Ectodermal cell (in vitro differentiated cells): Measurements from ENCODE around the gene SIK2.

Experiments
- H3K27ac ChIP-seq: 2 replicates; pipeline ENCODE4 v1.7.0; 2013; ENCODE audit warnings: mild to moderate bottlenecking, low read depth, low read length; ENCODE audit not compliant: insufficient read depth, poor library complexity, severe bottlenecking
- H3K27me3 ChIP-seq: 2 replicates; pipeline ENCODE4 v1.7.0; 2013; ENCODE audit warnings: mild to moderate bottlenecking, low read length; ENCODE audit not compliant: insufficient read depth, control insufficient read depth, poor library complexity, severe bottlenecking
- H3K36me3 ChIP-seq: one replicate; pipeline ENCODE4 v1.7.0; 2013; ENCODE audit warnings: low read length; ENCODE audit not compliant: control insufficient read depth, insufficient read depth
- H3K4me1 ChIP-seq: one replicate; pipeline ENCODE4 v1.7.0; 2013; ENCODE audit warnings: low read length; ENCODE audit not compliant: control insufficient read depth, insufficient read depth
- H3K4me3 ChIP-seq: 2 replicates; pipeline ENCODE4 v1.7.0; 2013; ENCODE audit warnings: low read depth, low read length, control low read depth; ENCODE audit not compliant: insufficient read depth
- H3K9me3 ChIP-seq: 2 replicates; pipeline ENCODE4 v1.7.0; 2013; ENCODE audit warnings: mild to moderate bottlenecking, low read length, moderate library complexity; ENCODE audit not compliant: control insufficient read depth
- WGBS, 2 experiments: methylation state at CpG; one replicate each; pipeline ENCODE4 v1.1.7; 2013; ENCODE audit warnings: missing lambda C conversion rate in 2 of 2; 5-methylcytosine and 5-hydroxymethylcytosine counted together

The SIK2 gene

DNA sequence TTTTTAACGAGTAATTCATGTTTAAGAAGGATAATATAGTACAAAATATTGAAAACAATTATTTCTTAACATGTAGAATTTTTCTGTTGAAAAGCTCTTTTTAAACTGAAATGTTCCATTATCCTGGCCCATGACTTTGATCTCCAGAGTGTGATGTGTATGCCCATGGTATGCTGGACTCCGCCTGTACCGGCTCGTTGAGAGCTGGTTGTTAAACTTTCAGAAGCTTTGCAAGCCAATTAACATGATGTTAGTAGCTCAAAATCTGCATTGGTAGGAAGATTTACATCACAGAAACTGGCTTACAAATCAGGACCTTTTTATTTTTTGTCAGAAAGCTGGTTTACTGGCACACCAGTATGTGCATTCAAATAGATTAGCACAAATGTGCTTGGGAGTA is 15.0 kb downstream of the SIK2 start:
- WGBS, 2 experiments: 97 to 99% methylated on average over 3 of the region's 4 CpGs
- no peak overlapping the region for H3K4me3 ChIP-seq
- H3K27ac ChIP-seq: no peak overlapping the region
- no peaks in the 10 kb centered on the region for H3K4me1 ChIP-seq
- peaks cover 12% of the 10 kb centered on the region for H3K36me3 ChIP-seq
- no peaks in the 10 kb centered on the region for H3K27me3 ChIP-seq
- H3K9me3 ChIP-seq: no peaks in the 10 kb centered on the region

DNA sequence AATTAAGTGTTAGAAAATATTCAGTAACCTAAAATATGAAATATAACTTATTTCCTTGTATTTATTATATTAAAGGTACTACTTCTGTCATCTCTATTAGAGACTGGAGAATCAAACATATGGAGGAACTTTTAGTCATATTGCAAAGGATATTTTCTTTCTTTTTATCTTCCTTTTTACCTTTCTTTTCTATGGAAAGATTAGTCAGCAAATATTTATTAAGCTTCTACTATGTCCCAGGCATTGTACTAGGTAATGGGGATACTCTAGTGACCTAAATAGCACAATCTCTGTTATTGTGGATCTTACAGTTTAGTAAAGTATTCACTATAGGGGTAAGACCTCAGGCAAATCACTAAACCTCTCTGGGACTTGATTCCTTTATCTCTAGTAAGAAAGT is 18.3 kb downstream of the SIK2 start:
- H3K4me1 ChIP-seq: no peaks in the 10 kb centered on the region
- H3K27ac ChIP-seq: no peak overlapping the region
- no peaks in the 10 kb centered on the region for H3K9me3 ChIP-seq
- peaks cover 15% of the 10 kb centered on the region for H3K36me3 ChIP-seq
- H3K27me3 ChIP-seq: no peaks in the 10 kb centered on the region
- no peak overlapping the region for H3K4me3 ChIP-seq

DNA sequence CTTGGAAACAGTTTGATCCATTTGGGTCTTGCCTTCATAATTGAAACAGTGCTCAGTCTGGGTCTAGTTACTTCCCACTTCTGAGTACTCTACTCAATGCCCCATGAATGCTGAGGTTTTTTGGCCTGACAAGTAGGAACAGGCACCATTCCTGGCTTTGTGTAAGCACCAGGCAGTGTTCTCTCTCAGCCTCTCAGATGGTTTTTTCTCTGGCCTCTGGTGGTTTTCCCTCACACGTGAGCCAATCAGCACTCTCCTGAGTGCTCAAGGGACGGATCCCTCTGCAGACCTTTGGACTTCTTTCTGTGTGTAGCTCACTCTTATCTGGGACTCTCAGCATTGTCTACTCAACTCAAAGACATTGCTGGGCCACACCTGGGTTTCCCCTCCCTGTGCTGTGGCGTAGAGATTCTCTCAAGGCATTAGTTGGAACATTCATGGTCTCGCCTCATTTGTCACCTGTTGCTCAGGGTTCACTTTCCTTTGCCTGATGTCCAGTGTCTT is 21.3 kb downstream of the SIK2 start:
- H3K4me1 ChIP-seq: no peaks in the 10 kb centered on the region
- H3K27ac ChIP-seq: no peak overlapping the region
- no peak overlapping the region for H3K4me3 ChIP-seq
- no peaks in the 10 kb centered on the region for H3K9me3 ChIP-seq
- 81 to 85% methylated on average over 4 of the region's 4 CpGs for WGBS, 2 experiments
- peaks cover 3% of the 10 kb centered on the region for H3K36me3 ChIP-seq
- no peaks in the 10 kb centered on the region for H3K27me3 ChIP-seq

DNA sequence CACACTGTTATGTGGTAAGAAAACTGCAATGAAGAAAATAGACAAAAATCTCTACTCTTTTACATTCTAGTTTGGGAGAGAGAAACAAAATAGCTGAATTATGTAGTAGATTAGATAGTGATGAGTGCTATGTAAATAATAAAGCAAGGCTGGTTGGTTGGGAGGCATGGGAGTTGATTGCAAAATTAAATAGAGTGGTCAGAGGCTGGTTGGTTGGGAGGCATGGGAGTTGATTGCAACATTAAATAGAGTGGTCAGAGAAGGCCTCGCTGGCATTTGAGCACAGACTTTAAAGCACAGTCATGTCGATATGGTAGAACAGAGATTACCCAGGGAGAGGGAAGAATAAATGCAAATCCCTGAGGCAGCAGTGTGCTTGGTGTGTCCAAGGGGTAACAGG is 22.4 kb downstream of the SIK2 start:
- WGBS, 2 experiments: 89 to 92% methylated on average over 2 of the region's 2 CpGs
- Histone ChIP-seq H3K4me3 (no peak overlapping the region), H3K36me3 (peaks cover 3% of the 10 kb centered on the region), H3K27me3 (no peaks in the 10 kb centered on the region), H3K9me3 (no peaks in the 10 kb centered on the region), H3K4me1 (no peaks in the 10 kb centered on the region), H3K27ac (no peak overlapping the region)

DNA sequence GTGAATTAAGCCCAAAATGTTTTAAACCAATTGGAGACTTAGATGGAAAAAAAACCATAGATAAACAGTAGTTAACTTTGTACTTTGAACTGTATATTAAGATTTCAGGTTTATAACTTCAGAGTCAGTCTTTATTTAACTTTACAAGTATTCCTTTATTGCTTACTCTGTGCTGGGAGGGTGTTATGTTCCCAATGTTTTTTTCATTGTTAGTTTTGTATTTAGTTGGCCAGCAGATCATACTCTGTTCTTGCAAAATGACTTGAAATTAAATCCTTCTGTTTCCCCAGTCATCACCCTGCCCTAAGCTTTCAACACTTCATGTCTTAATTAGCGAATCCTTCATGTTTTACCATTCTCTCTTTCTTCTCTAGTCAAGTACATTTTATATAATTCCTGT is 25.3 kb downstream of the SIK2 start:
- H3K27ac ChIP-seq: no peak overlapping the region
- no peak overlapping the region for H3K4me3 ChIP-seq
- no peaks in the 10 kb centered on the region for H3K27me3 ChIP-seq
- H3K4me1 ChIP-seq: no peaks in the 10 kb centered on the region
- peaks cover 3% of the 10 kb centered on the region for H3K36me3 ChIP-seq
- WGBS, 2 experiments: 93 to 100% methylated on average over 1 of the region's 1 CpG
- no peaks in the 10 kb centered on the region for H3K9me3 ChIP-seq

DNA sequence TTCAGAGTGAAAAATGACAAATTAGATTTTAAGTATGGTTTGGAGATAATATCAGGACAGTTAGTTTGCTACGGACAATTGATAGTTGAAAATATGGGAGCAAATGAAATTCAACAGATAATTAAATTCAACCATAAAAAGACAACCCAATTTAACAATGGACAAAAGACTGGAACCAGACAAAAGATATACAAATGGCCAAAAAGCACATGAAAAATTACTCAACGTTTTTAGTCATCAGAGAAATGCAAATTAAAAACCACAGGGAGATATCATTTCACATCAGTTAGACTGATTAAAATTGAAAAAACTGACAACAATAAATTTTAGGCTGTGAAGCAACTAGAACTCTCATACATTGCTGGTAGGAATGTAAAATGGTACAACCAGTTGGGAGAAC is 27.2 kb downstream of the SIK2 start:
- H3K9me3 ChIP-seq: no peaks in the 10 kb centered on the region
- H3K36me3 ChIP-seq: no peaks in the 10 kb centered on the region
- no peak overlapping the region for H3K4me3 ChIP-seq
- H3K27ac ChIP-seq: no peak overlapping the region
- no peaks in the 10 kb centered on the region for H3K4me1 ChIP-seq
- H3K27me3 ChIP-seq: no peaks in the 10 kb centered on the region
- 92 to 93% methylated on average over 1 to 2 of the region's 2 CpGs for WGBS, 2 experiments

DNA sequence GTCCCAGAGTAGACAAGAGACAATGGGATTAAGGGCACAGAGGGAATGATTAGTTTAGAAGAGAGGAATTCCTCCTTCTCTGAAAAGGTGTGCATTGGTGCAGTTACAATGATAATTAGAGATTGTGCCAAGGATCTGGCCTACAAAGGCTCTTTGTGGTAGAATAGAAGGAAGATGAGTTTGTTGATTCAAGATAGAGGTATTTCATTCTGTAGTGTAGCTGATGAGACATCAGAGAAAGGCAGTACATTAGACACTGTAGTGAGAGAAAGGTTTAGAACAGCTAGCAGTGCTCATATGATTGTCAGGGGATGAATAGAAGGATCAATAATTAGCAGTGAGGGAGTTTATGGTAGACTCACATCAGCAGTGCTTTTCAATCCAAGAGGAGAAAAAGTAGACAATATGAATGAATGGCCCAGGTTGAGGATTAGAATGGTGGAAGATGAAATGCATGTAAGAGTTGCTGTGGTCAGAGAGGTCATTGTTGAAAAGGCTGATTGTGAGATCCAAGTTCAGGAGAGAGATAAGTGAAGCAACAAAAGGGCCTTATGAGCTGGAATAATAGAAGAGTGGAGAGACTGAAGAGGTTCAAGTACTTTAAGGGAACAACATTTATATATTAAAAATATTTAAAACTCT is 28.9 kb downstream of the SIK2 start:
- Histone ChIP-seq H3K4me3 (no peak overlapping the region), H3K9me3 (no peaks in the 10 kb centered on the region), H3K27me3 (no peaks in the 10 kb centered on the region), H3K27ac (no peak overlapping the region), H3K4me1 (no peaks in the 10 kb centered on the region), H3K36me3 (no peaks in the 10 kb centered on the region)

DNA sequence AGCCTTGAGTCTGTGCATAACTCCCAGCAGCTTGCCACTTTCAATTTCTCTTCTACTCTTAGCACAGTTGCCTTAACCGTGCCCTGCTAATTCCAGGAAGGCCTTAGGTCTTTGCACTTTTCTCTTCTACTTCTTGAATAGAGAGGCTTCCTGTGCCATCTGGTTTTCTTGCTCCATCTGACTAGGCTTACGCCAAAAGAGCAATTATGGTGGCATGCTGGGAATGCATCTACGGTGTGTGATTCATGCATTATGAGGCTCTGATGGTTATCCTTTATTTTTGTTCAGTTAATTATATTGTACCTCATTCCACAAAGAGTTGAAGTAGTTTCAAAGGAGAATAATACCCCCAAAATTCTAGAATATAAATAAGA is 29.4 kb downstream of the SIK2 start:
- Histone ChIP-seq H3K36me3 (no peaks in the 10 kb centered on the region), H3K27ac (no peak overlapping the region), H3K27me3 (no peaks in the 10 kb centered on the region), H3K4me1 (no peaks in the 10 kb centered on the region), H3K4me3 (no peak overlapping the region), H3K9me3 (no peaks in the 10 kb centered on the region)
- WGBS, 2 experiments: 94 to 98% methylated on average over 2 to 3 of the region's 3 CpGs

DNA sequence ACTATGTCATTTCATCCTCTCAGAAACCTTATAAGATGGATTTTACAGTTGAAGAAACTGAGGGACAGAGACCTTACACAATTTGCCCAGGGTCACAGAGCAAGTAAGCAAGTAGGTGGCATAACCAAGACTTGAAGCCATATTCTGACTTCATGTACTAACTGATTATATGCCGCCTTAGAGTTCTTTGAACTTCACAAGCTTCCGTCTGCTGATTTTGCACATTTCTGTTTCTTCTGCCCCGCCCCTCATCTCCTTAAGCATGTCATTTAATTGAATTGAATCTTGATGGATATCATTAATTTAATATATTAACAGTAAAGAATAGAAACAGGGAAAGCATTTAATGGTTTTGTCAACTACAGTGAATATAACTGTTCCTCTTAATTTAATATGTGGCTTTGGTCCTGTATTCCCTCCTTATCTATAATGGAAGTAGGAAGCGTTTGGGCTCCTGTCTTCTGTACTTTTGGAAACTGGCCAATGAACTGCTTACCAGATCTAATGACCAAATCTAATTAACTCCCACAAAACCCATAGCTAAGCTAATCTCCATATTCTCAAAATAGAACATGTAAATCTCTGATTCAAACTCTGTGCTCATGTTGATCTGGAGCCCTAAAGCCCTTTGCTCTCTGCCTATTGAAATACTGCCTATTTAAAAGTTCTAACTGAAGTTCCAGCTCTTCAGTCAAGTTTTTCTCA is 30.4 kb downstream of the SIK2 start:
- H3K27ac ChIP-seq: no peak overlapping the region
- WGBS, 2 experiments: 86 to 96% methylated on average over 3 to 4 of the region's 4 CpGs
- H3K4me1 ChIP-seq: no peaks in the 10 kb centered on the region
- no peaks in the 10 kb centered on the region for H3K27me3 ChIP-seq
- H3K36me3 ChIP-seq: no peaks in the 10 kb centered on the region
- no peak overlapping the region for H3K4me3 ChIP-seq
- no peaks in the 10 kb centered on the region for H3K9me3 ChIP-seq

DNA sequence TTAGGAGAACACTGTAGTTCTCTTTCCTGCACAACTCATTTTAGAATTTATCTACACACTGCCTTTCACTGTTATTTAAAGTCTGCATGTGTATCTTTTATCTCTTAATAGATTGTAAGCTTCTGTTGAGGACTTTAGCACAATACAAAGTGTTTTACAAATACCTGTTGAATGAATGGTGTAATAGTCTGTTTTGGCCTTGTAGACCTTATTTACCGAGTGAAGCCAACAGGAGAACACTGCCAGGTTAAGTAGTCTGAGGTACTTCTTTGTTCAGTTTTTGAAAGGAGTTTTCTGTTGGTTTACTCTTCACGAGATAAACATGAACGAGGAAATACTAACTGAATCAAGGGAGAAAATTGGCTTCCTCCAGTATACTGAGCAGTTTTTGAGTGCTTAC is 31.0 kb downstream of the SIK2 start:
- no peak overlapping the region for H3K4me3 ChIP-seq
- H3K9me3 ChIP-seq: no peaks in the 10 kb centered on the region
- WGBS, 2 experiments: 93 to 97% methylated on average over 3 of the region's 3 CpGs
- no peak overlapping the region for H3K27ac ChIP-seq
- H3K36me3 ChIP-seq: no peaks in the 10 kb centered on the region
- H3K4me1 ChIP-seq: no peaks in the 10 kb centered on the region
- no peaks in the 10 kb centered on the region for H3K27me3 ChIP-seq
